Endometrium (tissue), 2 donors: ENCODE data around the gene BATF2.

Experiments used
- FAIRE-seq: peaks from 2 replicates; lab custom pipeline; 2012; peaks lifted over from hg19 to GRCh38; lab: Jason Lieb, UNC
- donor health status: control.
- donor health status: control.

Gene BATF2

GRCh38 chr11:64963072-64963631 is 33.6 kb downstream of the BATF2 start:
- no peak for FAIRE-seq

- FAIRE-seq: no peak
Measured at GRCh38 chr11:64960719-64961118, 36.1 kb downstream of the BATF2 start.

- FAIRE-seq: no peak
Measured at GRCh38 chr11:64959498-64959897, 37.3 kb downstream of the BATF2 start.

GRCh38 chr11:64954201-64954600 is 42.6 kb downstream of the BATF2 start:
- FAIRE-seq: no peak

GRCh38 chr11:64951529-64951928 is 45.2 kb downstream of the BATF2 start:
- no peak for FAIRE-seq

GRCh38 chr11:64947208-64947814 is 49.5 kb downstream of the BATF2 start:
- no peak for FAIRE-seq
